ENCODE measurements around the gene TLE4.

GRCh38 chr9:79719989-79720388, 148.2 kb downstream of the TLE4 start:
- TF ChIP-seq POLR2A (IDR thresholded peaks at IDR 0.05; ENCODE audit: low read length) (no peak), GATA1 (IDR thresholded peaks at IDR 0.05; ENCODE audit: low read depth, low read length) (no peak)

All from erythroblast (primary cell).